GM19463 (cell line): ENCODE results near the gene STIM1.
"Not testable (repeated sequence)": the region's sequence is repeated elsewhere in the genome, so short reads cannot be mapped to it uniquely, and the experiment has no call there.

Source experiments
- ATAC-seq: cut with Tn5 transposase; IDR thresholded peaks from one replicate; pipeline ENCODE4 v1.9.1; 2021; ENCODE audit warnings: mild to moderate bottlenecking, moderate library complexity; ENCODE audit not compliant: unreplicated experiment

STIM1 gene

DNA sequence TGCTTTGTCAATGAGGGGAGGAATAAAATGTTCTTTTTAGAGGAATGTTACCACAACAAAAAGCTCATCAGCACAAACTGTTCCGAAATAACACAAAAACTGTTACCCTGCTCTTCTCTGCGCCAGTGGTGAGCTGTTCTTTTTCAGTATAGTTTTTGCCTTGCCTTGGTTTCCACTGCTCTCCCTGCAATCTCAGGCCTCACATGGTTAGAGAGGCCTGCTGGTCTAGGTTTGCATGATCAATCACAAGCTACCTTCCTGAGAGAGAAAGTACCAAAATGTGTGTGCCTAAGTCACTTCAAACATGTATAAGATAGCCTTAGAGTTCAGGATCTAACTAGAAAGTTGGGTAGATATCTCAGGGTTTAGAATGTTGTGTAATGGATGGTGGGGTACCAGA lies 114.6 kb downstream of the STIM1 start:
- ATAC-seq = no peak

DNA sequence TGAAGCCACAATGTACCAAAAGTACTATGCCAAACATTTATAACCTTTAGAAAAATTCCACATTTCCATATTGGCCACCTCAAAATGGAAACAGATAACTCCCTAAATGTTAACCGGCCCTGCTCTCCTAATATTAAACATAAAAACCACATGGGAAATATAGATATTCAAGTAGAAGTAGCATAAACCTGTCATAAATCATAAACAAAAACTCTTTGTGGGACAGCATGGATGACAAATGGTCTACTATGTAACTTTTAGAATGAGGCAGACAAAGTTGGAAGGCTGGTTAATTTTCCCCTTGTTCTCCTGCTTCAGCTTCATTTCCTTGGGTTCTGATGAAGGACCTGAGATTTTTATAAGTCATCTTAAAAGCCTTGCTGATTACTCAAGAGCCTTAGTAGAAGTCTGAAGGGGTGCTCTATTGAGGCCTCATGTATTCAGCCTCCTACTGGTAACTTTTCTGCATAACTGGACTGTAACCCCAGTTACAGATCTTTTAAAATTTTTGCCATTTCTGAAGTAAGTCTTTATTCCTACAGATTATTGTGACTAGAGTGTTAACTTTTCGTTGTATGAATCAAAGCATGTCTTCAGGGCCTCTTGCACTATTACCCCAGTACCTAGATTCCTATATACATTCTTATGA lies 116.4 kb downstream of the STIM1 start:
- ATAC-seq = no peak

DNA sequence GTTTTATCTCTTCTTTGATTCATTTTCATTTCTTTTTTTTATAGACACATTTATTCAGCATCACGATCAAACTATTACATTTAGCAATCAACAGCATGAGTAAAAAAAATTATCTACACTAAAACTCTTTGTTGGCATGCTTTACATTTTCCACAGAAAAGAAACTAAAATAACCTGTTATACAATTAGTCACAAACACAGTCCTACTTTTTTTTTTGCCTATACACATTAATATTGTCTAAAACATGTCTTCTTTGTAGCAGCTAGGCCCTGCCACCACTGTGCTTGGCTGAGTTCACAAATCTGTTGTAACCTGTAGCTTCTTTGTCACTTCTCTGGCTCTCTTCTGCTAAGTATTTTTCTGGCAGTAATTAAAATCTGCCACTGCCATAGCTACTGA lies 117.0 kb downstream of the STIM1 start:
- no peak for ATAC-seq

DNA sequence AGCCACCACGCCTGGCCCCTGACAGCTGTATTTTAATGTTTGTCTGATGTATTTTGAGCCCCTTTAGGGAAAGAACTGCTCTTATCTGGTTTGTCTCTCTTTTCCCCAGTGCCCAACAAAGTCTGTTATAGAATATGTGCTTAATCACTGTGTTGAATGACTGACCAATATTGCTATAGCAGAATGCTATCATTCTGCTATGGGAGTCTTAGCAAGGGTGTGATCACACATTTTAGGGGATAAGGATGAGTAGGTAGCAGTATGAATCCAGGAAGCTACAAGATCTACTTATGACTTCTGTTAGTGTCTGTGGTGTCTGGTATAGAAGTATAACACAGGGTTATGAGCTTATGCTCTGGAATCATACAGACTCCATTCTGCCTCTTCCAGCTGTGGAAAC lies 121.6 kb downstream of the STIM1 start:
- no peak for ATAC-seq

DNA sequence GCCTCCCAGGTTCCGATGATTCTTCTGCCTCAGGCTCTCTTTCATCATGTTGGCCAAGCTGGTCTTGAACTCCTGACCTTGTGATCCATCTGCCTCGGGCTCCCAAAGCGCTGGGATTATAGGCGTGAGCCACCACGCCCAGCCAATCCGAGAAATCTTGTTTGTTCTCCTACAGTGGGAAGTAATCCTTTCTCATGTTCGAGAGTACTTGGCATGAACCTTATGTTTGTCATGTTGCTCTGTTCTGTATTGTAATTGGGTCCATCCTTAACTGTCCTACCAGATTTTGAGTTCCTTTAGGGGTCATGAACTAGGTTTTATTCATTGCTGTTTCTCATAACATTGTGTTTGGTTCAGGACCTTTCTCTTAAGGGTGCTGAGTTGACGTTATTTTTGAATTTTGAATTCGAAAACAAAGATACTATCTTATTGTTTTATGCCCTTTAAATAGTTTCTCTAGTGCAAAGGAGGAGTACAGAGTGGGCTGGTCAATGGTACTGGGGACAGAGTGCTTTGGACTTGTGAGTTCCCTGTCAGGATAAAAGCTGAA lies 125.7 kb downstream of the STIM1 start:
- ATAC-seq = no peak

DNA sequence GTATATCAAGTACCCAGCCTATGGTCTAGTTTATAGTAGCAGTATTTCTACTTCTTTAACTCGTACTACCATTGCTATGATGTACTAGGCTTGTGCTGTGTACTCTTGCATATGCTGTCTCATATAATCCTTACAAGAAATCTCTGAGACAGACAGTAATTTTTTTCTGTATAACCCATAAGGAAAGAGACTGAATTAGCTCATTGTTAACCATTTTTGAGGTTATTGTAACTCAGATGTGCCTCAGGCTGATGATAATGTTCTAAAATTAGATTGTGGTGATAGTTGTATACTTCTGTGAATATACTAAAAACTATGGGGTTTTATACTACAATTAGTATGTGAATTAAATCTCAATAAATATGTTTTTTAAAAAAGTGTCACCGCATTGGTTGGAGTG lies 127.0 kb downstream of the STIM1 start:
- ATAC-seq = no peak

DNA sequence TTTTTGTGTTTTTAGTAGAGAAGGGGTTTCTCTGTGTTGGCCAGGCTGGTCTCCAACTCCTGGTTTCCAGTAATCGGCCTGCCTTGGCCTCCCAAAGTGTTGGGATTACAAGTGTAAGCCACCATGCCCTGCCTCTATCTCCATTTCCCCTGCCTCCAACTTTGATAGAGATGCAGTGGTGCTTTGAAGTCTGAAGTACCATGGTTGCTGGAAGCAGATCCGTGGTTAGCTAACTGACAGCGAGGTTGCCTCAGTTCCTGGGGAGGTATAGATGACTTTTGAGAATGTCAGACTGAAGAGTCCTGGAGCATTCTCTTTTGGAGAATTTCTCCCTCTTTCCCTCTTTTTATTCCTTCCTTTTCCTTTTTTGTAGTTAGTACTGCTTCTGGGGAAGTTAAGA lies 127.6 kb downstream of the STIM1 start:
- ATAC-seq = no peak

DNA sequence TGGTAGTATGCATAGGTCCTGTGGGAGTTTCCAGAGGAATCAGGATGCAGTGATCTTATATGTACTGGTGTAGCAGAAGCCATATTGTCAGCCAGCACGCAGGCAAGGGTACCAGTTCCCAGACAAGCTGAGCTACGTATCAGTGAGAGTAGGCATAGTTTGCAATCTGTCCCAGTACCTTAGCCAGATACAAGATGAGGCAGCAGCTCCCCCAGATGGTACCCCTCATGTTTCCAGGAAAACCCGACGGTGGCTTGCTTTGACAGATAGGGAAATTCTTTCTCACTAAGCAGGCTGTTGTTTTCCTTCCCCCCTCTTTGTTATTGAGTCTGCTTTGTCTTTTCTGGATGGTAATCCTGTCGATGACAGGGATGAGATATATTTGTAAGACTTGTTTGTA lies 129.4 kb downstream of the STIM1 start:
- no peak for ATAC-seq

DNA sequence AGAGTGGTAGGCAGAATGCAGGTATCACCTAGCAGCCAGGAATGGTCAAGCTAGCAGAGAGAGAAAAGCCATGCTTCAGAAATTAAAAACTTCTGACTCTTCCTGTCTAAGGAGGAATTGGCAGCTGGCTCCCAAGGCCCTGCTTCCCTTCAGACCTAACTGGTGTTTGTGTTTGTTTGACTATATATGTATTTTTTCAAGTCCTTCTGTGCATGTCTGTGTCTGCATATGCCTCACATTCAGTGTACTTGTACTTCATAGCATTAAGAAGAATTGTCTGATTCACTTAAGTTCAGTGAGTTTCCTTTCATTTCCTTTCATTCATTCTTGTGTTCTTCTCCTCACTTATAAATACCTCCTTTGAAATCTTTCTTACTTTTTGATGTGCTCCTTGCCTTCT lies 130.2 kb downstream of the STIM1 start:
- ATAC-seq = no peak

DNA sequence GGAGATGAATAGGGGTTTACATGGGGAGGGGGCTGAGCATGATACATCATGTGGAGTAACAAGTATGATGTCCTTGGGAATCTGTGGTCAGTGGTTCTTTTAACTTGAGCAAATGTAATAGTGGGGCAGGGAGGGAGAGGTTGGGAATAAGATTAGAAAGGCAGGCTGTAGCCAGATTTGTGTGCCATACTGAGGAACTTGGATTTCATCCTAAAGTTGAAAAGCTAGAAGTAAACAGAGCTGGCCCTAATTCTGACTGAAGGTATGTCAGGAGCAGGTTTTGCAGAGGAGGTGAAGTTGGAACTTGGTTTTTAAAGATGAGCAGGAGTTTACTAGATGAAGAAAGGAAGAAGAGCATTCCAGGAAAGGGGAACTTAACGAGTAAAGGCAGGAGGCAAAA lies 130.8 kb downstream of the STIM1 start:
- ATAC-seq = no peak

DNA sequence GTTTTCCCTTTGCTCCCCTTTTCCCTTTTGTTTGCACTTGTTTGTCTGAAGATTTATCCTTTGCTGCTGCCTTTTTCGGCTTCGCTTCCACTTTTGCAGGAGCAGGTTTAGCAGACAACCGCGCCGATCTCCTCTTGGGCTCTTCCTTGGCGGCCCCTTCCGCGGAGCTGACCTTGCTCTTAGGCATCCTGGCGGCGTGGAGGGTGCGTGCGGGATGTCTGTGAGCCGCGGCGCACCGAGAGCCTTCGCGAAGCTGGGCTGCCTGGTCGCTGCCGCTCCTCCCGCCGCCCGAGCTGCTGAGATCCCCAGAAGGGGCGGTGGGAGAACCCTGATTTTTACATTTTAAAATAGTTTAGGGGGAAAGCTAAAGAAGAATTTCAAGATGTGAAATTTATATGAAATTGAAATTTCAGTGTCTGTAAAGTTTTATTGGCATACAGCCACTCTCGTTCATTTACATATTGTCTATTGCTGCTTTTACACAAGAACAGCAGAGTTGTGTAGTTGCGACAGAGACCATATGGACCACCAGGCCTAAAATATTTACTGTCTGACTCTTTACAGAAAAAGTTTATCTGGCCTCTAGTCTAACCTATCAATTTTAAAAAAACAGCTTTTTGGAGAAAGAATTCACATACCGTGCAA lies 133.9 kb downstream of the STIM1 start:
- no peak for ATAC-seq

DNA sequence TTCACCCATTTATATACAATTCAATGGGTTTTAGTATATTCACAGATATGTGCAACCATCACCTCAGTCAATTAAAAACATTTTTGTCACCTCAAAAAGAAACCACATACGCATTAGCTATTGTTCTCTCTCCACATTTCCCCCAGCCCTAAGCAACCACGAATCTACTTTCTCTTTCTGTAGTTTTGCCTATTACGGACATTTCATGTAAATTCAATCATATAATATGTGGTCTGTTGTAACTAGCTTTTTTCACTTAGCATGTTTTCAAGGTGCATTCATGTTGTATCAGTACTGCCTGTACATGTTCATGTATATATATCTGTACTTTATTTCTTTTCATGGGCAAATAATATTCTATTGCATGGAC lies 134.4 kb downstream of the STIM1 start:
- ATAC-seq = no peak

DNA sequence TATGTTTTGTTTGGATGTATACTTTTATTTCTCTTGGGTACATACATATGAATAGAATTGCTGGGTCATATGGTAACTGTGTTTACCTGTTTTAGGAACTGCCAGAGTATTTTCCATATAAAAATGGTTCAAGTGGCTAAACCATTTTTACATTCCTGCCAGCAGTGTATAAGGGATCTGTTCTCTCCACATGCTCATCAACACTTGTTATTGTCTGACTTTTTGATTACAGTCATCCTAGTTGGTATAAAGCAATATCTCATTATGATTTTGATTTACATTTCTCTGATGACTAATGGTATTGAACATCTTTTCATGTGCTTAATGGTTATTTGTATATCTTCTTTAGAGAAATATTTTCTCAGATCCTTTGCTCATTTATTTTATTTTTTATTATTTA lies 134.9 kb downstream of the STIM1 start:
- ATAC-seq = no peak

DNA sequence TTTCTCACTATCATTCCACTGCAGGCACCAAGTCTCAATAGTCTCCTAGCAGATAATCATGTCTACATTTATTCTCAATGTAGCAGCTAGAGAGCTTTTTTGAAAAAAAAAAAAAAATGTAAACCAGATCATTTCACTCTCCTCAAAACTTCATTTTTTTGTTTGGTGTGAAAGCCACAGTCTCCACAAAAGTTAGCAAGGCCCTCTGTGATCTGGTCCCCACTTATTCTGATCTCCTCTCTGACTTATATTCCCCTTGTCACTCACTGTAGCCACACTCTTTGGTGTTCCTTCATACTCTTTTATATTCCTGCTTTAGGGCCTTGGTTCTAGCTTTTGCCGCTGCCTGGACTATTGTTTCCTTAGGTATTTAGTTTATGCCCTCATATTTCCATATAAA lies 137.5 kb downstream of the STIM1 start:
- no peak for ATAC-seq

DNA sequence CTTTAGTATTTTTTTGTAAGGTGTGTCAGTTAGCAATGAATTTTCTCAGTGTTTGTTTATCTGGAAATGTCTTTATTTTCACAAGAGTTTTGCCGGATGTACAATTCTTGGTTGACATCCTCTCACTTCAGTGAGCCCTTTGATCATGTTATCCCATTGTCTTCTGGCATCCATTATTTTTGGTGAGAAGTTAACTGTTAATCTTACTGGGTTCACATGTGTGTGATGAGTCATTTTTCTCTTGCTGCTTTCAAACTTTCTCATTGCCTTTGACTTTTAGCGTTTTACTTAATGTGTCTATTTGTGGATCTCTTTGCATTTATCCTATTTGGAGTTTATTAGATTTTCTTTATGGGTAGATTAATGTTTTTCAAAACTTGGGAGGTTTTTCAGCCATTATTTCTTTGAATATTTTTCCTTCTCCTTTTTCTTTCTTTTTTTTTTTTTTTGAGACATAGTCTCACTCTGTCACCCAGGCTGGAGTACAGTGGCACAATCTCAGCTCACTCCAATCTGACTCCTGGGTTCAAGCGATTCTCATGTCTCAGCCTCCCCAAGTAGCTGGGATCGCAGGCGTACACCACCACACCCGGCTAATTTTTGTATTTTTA lies 138.7 kb downstream of the STIM1 start:
- ATAC-seq = no peak

DNA sequence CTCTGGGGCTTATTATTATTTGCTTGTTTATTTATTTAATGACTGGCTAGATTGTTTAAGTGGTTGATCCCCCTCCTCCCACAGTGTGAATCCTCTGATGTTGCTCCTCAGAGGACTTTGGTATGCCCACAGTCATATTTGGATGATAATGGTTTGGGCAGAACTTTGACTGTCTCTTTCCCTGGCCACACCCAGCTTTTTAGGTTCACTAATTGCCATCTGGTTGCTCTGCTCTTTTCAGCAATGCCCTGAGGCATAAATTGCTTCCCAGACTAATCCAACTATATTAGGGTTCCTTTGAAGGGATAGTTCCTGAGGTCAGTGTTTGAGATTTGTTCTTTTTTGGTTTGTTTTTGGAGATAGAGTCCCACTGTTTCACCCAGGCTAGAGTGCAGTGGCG lies 139.8 kb downstream of the STIM1 start:
- no peak for ATAC-seq

DNA sequence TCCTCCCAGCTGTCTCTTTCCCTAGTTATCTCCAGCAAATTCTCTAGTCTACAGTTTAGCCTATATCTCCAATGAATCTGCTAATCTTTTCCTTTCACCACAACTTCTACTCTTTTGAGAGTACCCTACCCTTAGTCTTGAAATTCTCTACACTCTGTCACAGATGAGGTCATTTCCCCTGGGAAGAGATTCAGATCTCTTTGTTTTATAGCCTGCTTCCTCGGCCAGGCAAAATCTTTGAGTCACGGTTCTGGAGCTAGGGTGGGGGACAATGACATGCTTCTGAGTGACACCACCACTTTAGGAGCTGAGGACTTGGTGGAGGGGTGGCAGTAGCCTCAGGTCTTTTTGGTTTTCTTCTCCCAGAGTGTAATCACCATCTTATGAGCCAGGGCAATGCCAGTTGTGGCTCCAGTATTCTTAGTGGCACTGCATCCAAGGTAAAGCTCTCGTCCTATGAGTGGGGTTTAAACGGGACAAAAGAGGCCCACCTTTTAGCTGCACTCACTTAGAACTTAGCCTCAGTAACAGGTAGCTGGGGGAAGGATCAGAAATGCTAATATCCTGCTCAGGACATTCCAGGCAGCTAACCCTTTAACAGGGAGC lies 140.6 kb downstream of the STIM1 start:
- ATAC-seq = no peak

DNA sequence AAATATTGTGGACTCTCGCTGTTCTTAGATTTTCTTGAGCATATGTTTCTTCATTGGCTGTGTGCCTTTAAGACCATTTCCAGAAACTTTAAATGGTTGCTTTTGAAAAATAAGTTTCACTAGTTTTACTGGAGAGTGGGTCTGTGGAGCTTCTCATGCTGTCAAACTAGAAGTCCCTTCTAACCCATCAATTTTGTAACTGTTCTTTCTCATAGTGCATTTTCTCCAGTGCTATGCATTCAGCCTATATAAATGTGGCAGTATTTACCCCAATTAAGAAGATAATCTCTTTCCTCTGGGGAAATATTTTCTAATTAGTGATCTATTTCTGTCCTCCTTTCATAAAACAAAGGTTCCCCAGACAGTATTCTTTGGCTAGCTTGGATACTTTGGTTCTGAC lies 141.2 kb downstream of the STIM1 start:
- ATAC-seq = no peak

DNA sequence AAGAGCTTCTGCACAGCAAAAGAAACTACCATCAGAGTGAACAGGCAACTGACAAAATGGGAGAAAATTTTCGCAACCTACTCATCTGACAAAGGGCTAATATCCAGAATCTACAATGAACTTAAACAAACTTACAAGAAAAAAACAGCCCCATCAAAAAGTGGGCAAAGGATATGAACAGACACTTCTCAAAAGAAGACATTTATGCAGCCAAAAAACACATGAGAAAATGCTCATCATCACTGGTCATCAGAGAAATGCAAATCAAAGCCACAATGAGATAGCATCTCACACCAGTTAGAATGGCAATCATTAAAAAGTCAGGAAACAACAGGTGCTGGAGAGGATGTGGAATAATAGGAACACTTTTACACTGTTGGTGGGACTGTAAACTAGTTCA lies 149.3 kb downstream of the STIM1 start:
- not testable (repeated sequence) for ATAC-seq

DNA sequence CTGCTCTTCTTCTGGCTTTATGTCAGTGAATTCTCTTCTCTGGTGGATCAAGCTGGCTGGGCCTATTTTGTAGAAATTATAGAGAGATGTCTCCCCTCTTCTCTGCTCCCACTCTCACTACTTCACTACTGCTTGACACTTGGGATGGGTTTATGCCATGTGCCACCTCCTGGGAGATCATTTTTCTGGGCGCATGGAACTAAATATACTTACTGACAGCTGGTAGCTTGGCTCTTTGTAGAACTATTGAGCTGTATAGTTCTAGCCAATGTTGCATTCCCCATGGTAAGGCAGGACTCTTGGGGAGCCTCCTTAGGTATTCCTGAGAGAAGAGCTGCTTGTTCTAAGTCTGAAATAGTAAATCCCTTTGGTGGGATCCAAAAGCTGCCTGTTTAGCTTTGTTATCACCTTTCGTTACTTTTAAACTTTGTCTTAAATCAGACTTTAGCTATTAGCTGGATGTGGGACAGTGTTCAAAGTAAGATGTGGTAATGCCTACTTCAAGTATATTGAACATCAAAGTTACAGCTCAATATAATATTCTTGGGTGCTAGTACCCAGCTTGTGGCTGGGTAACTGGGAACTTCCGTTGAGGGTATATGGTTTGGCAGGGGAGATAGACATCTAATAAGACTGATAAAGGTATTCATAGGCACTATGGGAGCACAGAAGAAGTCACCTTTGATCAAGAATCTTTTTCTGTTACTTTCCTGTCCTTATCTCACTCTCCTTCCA lies 151.6 kb downstream of the STIM1 start:
- no peak for ATAC-seq

DNA sequence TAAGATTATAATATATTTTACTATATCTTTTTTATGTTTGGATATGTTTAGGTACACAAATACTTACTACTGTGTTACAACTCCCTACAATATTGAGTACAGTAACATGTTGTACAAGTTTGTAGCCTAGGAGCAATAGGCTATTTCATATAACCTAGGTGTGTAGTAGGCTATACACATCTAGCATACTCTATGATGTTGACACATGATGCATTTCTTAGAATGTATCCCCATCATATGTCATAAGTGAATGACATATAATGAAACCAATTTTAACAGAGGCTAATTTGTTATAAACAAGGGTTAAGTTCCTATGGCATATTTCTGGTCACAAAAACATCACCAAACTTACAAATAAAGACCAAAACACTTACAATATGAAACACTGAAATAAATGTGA lies 152.7 kb downstream of the STIM1 start:
- no peak for ATAC-seq
